Tracheal epithelial cell (primary cell): ENCODE data around the gene HDHD2. TPM values are rescaled to one million over a fixed set of nuclear protein-coding genes. Genes with fewer than 3 reads are reported as not detected.

Source experiments
- total RNA-seq: library from RNA; depleted of rRNA; stranded (reverse); fragments of >200 nt; gene quantifications from 2 replicates; pipeline ENCODE4 v1.2.1, GENCODE V29; 2014

The HDHD2 gene, protein sequence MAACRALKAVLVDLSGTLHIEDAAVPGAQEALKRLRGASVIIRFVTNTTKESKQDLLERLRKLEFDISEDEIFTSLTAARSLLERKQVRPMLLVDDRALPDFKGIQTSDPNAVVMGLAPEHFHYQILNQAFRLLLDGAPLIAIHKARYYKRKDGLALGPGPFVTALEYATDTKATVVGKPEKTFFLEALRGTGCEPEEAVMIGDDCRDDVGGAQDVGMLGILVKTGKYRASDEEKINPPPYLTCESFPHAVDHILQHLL
- 9.0 and 10.6 TPM in 2 replicates for total RNA-seq

GRCh38 chr18:47150029-47150823 lies at the start of gene HDHD2:
TSS of gene HDHD2 (minus strand) at chr18:47150500. CDS start at chr18:47136439, 14,061 bp downstream.

DNA sequence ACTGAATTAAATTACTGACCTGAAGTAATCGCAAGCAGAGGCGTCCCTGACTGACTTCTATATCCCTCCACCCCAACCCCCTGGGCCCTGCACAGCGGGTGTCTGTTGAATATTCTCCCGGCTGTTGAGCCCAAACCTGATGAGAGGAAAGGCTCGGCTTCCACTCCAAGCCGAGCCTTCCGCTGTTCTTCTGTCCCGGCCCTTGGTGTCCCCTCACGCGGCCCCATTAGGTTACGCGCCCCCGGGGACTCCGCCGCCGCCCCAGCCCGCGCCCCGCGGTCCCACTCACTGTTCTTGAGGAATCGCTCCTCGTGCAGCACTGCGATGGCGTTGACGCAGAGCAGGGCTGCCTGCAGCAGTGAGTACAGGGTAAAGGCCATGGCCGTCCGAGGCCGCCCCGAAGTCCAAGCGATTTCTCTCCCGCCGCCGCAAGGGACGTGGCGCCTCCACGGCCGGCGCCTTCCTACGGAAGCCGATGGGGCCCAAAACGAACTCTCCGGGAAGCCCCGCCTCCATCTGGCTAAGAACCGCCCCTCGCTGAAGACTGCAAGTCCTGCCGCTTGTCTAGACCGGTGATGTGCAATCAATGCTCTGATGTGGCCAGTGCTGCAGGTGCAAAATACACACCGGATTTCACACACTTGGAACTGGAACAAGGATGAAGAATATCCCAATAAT lies 25.7 kb upstream of the HDHD2 start, which contains the start of gene IER3IP1:
Gene IER3IP1 (minus strand): TSS at position 467 of the 678 bp plus-strand sequence. CDS start 87 bp downstream, at position 380.

Other genes with a start within 250 kb of the HDHD2 start
- gene PIAS2, start 233.0 kb downstream of the HDHD2 start, total RNA-seq: 10.4 and 13.3 TPM in 2 replicates
- under 0.01 and 1.2 TPM in 2 replicates for gene KATNAL2, start 232.9 kb downstream of the HDHD2 start, total RNA-seq
- not detected in 2 replicates for gene ELOA2, start 114.9 kb downstream of the HDHD2 start, total RNA-seq
- gene IER3IP1, start 25.9 kb upstream of the HDHD2 start, total RNA-seq: 17.5 and 19.5 TPM in 2 replicates
- not detected in 2 replicates for gene SKOR2, start 101.2 kb upstream of the HDHD2 start, total RNA-seq